WERI-Rb-1 (cell line): ENCODE measurements around the gene JAG1.

Experiments
- DNase-seq: peaks from one replicate; pipeline ENCODE4 v3.0.0-alpha.2; 2020
- H3K27ac ChIP-seq: fragments of 250-450 bp; sonication (Bioruptor Pico); 2 replicates; pipeline ENCODE4 v1.5.1; 2020; ENCODE audit warnings: mild to moderate bottlenecking, moderate library complexity
- H3K27me3 ChIP-seq: fragments of 250-450 bp; sonication (Bioruptor Pico); 2 replicates; pipeline ENCODE4 v1.5.1; 2021; ENCODE audit warnings: mild to moderate bottlenecking, low read depth, moderate library complexity; ENCODE audit not compliant: insufficient read depth, severe bottlenecking
- H3K36me3 ChIP-seq: fragments of 250-450 bp; sonication (Bioruptor Pico); 2 replicates; pipeline ENCODE4 v1.5.1; 2020; ENCODE audit warnings: mild to moderate bottlenecking, moderate library complexity
- H3K4me3 ChIP-seq: 2 replicates; pipeline ENCODE4 v1.5.1; 2011; ENCODE audit warnings: low read depth, mild to moderate bottlenecking, control low read depth, low read length
- H3K9me3 ChIP-seq: fragments of 250-450 bp; sonication (Bioruptor Pico); 2 replicates; pipeline ENCODE4 v1.5.1; 2021; ENCODE audit warnings: mild to moderate bottlenecking, moderate library complexity; ENCODE audit not compliant: severe bottlenecking
- TF ChIP-seq, protein P1 (sequence below): IDR thresholded peaks from 2 replicates; pipeline ENCODE4 v1.5.1; 2011; ENCODE audit warnings: low read depth, mild to moderate bottlenecking, control low read depth, inconsistent platforms, low read length

Gene JAG1

GRCh38 chr20:10661261-10661660 is 12.5 kb downstream of the JAG1 start:
- Histone ChIP-seq H3K9me3 (no peaks in the 10 kb centered on the region), H3K27me3 (no peaks in the 10 kb centered on the region), H3K27ac (no peak overlapping the region), H3K36me3 (no peaks in the 10 kb centered on the region), H3K4me3 (no peak overlapping the region)
- TF ChIP-seq, protein P1, sequence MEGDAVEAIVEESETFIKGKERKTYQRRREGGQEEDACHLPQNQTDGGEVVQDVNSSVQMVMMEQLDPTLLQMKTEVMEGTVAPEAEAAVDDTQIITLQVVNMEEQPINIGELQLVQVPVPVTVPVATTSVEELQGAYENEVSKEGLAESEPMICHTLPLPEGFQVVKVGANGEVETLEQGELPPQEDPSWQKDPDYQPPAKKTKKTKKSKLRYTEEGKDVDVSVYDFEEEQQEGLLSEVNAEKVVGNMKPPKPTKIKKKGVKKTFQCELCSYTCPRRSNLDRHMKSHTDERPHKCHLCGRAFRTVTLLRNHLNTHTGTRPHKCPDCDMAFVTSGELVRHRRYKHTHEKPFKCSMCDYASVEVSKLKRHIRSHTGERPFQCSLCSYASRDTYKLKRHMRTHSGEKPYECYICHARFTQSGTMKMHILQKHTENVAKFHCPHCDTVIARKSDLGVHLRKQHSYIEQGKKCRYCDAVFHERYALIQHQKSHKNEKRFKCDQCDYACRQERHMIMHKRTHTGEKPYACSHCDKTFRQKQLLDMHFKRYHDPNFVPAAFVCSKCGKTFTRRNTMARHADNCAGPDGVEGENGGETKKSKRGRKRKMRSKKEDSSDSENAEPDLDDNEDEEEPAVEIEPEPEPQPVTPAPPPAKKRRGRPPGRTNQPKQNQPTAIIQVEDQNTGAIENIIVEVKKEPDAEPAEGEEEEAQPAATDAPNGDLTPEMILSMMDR, result no peak
- no peak for DNase-seq

GRCh38 chr20:10660661-10661060 is 13.1 kb downstream of the JAG1 start:
- Histone ChIP-seq H3K27ac (no peak overlapping the region), H3K36me3 (no peaks in the 10 kb centered on the region)
- TF ChIP-seq, protein P1, result no peak

GRCh38 chr20:10659651-10660601 is 13.9 kb downstream of the JAG1 start:
- H3K27me3 ChIP-seq, result no peaks in the 10 kb centered on the region
- TF ChIP-seq, protein P1, result no peak
- H3K4me3 ChIP-seq, result no peak overlapping the region
- DNase-seq, result no peak
- H3K27ac ChIP-seq, result no peak overlapping the region
- H3K9me3 ChIP-seq, result no peaks in the 10 kb centered on the region
- H3K36me3 ChIP-seq, result no peaks in the 10 kb centered on the region

More at GRCh38 chr20:10660661-10661060, 13.1 kb downstream of the JAG1 start:
- DNase-seq, result no peak
- H3K27me3 ChIP-seq, result no peaks in the 10 kb centered on the region
- no peaks in the 10 kb centered on the region for H3K9me3 ChIP-seq
- no peak overlapping the region for H3K4me3 ChIP-seq

DNA sequence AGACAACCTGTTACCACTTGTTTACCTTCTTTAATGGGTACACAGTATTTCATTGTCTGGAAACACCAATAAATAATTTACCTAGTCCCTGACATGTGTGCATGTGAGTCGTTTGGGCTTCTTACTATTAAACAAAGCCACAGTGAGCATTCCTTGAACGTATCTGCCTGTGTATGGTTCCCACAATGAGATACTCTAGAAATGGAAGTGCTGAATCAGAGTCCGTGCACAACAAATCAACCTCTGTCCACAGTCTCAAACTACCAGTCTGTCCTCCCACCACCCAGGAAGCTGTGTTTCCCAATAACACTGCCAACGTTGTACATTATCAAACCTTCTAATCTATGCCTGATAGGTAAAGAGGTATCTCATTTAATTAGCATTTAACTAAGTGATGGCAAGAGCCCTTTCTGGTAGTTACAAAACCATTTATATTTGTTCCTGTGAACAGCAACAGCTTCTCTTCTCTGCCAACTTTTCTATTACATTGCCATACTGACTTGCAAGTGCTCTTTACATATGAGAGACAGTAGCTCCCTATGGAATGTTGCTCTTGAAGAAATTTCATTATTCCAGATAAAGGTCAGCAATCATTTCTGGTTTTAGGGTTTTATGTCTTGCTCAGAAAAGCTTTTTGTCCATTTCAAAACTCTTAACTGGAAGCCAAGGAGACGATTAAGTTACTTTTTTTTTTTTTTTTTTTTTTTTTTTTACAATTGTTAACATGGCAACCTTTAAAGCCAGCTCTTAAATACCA is 14.7 kb downstream of the JAG1 start:
- no peak for DNase-seq
- H3K9me3 ChIP-seq, result no peaks in the 10 kb centered on the region
- H3K4me3 ChIP-seq, result no peak overlapping the region
- no peak overlapping the region for H3K27ac ChIP-seq
- no peaks in the 10 kb centered on the region for H3K27me3 ChIP-seq
- no peaks in the 10 kb centered on the region for H3K36me3 ChIP-seq
- TF ChIP-seq, protein P1, result no peak

- Histone ChIP-seq H3K27me3 (no peaks in the 10 kb centered on the region), H3K36me3 (no peaks in the 10 kb centered on the region)
Observed at GRCh38 chr20:10658051-10658823, 15.6 kb downstream of the JAG1 start.

More at GRCh38 chr20:10658051-10658823, 15.6 kb downstream of the JAG1 start:
- TF ChIP-seq, protein P1, result no peak
- Histone ChIP-seq H3K9me3 (no peaks in the 10 kb centered on the region), H3K27ac (no peak overlapping the region), H3K4me3 (no peak overlapping the region)
- DNase-seq, result no peak
